ENCODE results near the gene CHCHD4. TPM values are rescaled to one million over a fixed set of nuclear protein-coding genes. Genes with fewer than 3 reads are reported as not detected.

The CHCHD4 gene
- total RNA-seq, 1 donor from 2014 or later, result 16.0 TPM

Other genes starting within 250 kb of the CHCHD4 start
- under 0.01 TPM in 2 replicates for gene WNT7A, start 244.8 kb downstream of the CHCHD4 start, total RNA-seq
- 113 and 121 TPM in 2 replicates for gene TMEM43, start 182 bp upstream of the CHCHD4 start, total RNA-seq
- 43.6 and 60.0 TPM in 2 replicates for gene XPC, start 53.7 kb upstream of the CHCHD4 start, total RNA-seq
- gene LSM3, start 53.9 kb upstream of the CHCHD4 start, total RNA-seq, result 8.1 and 10.2 TPM in 2 replicates